H9 (cell line): ENCODE measurements around the gene CAMKK1. TPM values are rescaled to one million over a fixed set of nuclear protein-coding genes. Genes with fewer than 3 reads are reported as not detected.

Experiments used
- DNase-seq: peaks from one replicate; pipeline ENCODE4 v3.0.0-alpha.2; 2017
- H2AFZ ChIP-seq: one replicate; pipeline ENCODE4 v1.6.1; 2013; ENCODE audit warnings: mild to moderate bottlenecking, low read length, control low read depth, moderate library complexity
- H2AK5ac ChIP-seq: 2 replicates; pipeline ENCODE4 v1.6.1; 2013; ENCODE audit warnings: low read length, control low read depth, mixed read lengths; ENCODE audit not compliant: insufficient read length
- H2BK120ac ChIP-seq: one replicate; pipeline ENCODE4 v1.6.1; 2013; ENCODE audit warnings: low read depth, mild to moderate bottlenecking, low read length, control low read depth, inconsistent platforms; ENCODE audit not compliant: poor library complexity, severe bottlenecking
- H2BK12ac ChIP-seq: 2 replicates; pipeline ENCODE4 v1.6.1; 2013; ENCODE audit warnings: low read length, control low read depth, mixed read lengths, low read depth; ENCODE audit not compliant: insufficient read length
- H2BK15ac ChIP-seq: 2 replicates; pipeline ENCODE4 v1.6.1; 2013; ENCODE audit warnings: low read depth, low read length, control low read depth
- H2BK20ac ChIP-seq: one replicate; pipeline ENCODE4 v1.6.1; 2013; ENCODE audit warnings: low read depth, mild to moderate bottlenecking, low read length, control low read depth, inconsistent platforms; ENCODE audit not compliant: poor library complexity, severe bottlenecking
- H2BK5ac ChIP-seq: 2 replicates; pipeline ENCODE4 v1.6.1; 2013; ENCODE audit warnings: low read length, control low read depth, mixed read lengths; ENCODE audit not compliant: insufficient read length
- H3K14ac ChIP-seq: 2 replicates; pipeline ENCODE4 v1.6.1; 2013; ENCODE audit warnings: low read length, control low read depth; ENCODE audit not compliant: insufficient read depth
- H3K18ac ChIP-seq: 2 replicates; pipeline ENCODE4 v1.6.1; 2013; ENCODE audit warnings: low read depth, mild to moderate bottlenecking, mixed read lengths, low read length, control low read depth; ENCODE audit not compliant: insufficient read length
- H3K23ac ChIP-seq: 2 replicates; pipeline ENCODE4 v1.6.1; 2013; ENCODE audit warnings: low read length, control low read depth, mixed read lengths, low read depth; ENCODE audit not compliant: insufficient read length
- H3K23me2 ChIP-seq: 2 replicates; pipeline ENCODE4 v1.6.1; 2013; ENCODE audit warnings: low read depth, mild to moderate bottlenecking, mixed read lengths, low read length, control low read depth; ENCODE audit not compliant: insufficient read length, poor library complexity, severe bottlenecking
- H3K27ac ChIP-seq: 2 replicates; pipeline ENCODE4 v1.5.1; 2013; ENCODE audit warnings: low read length, control low read depth, mixed read lengths, low read depth; ENCODE audit not compliant: insufficient read length
- H3K27me3 ChIP-seq: 2 replicates; pipeline ENCODE4 v1.6.1; 2013; ENCODE audit warnings: low read length, control low read depth, inconsistent platforms; ENCODE audit not compliant: insufficient read depth
- H3K4ac ChIP-seq: 2 replicates; pipeline ENCODE4 v1.6.1; 2013; ENCODE audit warnings: low read depth, mild to moderate bottlenecking, control low read depth, inconsistent platforms, low read length, moderate library complexity
- H3K4me1 ChIP-seq: 2 replicates; pipeline ENCODE4 v1.6.1; 2013; ENCODE audit warnings: low read length, control low read depth, inconsistent platforms; ENCODE audit not compliant: insufficient read depth
- H3K4me2 ChIP-seq: 2 replicates; pipeline ENCODE4 v1.6.1; 2013; ENCODE audit warnings: low read length, control low read depth, mixed read lengths; ENCODE audit not compliant: insufficient read length, insufficient read depth
- H3K56ac ChIP-seq: 2 replicates; pipeline ENCODE4 v1.6.1; 2013; ENCODE audit warnings: low read depth, mild to moderate bottlenecking, mixed read lengths, low read length, control low read depth; ENCODE audit not compliant: insufficient read length
- H3K79me1 ChIP-seq: 2 replicates; pipeline ENCODE4 v1.6.1; 2013; ENCODE audit warnings: low read depth, mild to moderate bottlenecking, moderate library complexity, low read length, control low read depth, inconsistent platforms; ENCODE audit not compliant: insufficient read depth, poor library complexity, severe bottlenecking
- H3K79me2 ChIP-seq: 2 replicates; pipeline ENCODE4 v1.6.1; 2013; ENCODE audit warnings: low read length, control low read depth, inconsistent platforms; ENCODE audit not compliant: insufficient read depth
- H3K9ac ChIP-seq: 2 replicates; pipeline ENCODE4 v1.6.1; 2013; ENCODE audit warnings: low read length, control low read depth, mixed read lengths; ENCODE audit not compliant: insufficient read length; ENCODE audit errors: extremely low read depth
- H3K9me3 ChIP-seq: one replicate; pipeline ENCODE4 v1.6.1; 2013; ENCODE audit warnings: low read depth, low read length, inconsistent platforms; ENCODE audit not compliant: control insufficient read depth
- H3T11ph ChIP-seq: one replicate; pipeline ENCODE4 v1.6.1; 2013; ENCODE audit warnings: mild to moderate bottlenecking, low read length, control low read depth, inconsistent platforms
- H4K20me1 ChIP-seq: one replicate; pipeline ENCODE4 v1.6.1; 2013; ENCODE audit not compliant: control insufficient read depth, insufficient read length, insufficient read depth
- H4K5ac ChIP-seq: 2 replicates; pipeline ENCODE4 v1.6.1; 2013; ENCODE audit warnings: low read depth, mild to moderate bottlenecking, mixed read lengths, low read length, control low read depth; ENCODE audit not compliant: insufficient read length
- H4K8ac ChIP-seq: replicated peaks from 2 replicates; pipeline ENCODE4 v1.6.1; 2013; ENCODE audit warnings: low read length, control low read depth, mixed read lengths, low read depth; ENCODE audit not compliant: insufficient read length
- H4K91ac ChIP-seq: 2 replicates; pipeline ENCODE4 v1.6.1; 2013; ENCODE audit warnings: low read depth, mild to moderate bottlenecking, moderate library complexity, mixed read lengths, low read length, control low read depth; ENCODE audit not compliant: insufficient read length
- H3K27ac Mint-ChIP-seq, 3 experiments: 2 replicates in 2 of 3; 3 replicates in 1 of 3; pipeline ENCODE4 v1.8.0; 2020 to 2021; ENCODE audit warnings: mixed read lengths in 3 of 3, mild to moderate bottlenecking in 1 of 3, moderate library complexity in 1 of 3
- H3K27me3 Mint-ChIP-seq: 2 replicates; pipeline ENCODE4 v1.8.0; 2021; ENCODE audit warnings: low read depth, mild to moderate bottlenecking, moderate library complexity, mixed read lengths
- H3K36me3 Mint-ChIP-seq, 3 experiments: 2 replicates in 2 of 3; 3 replicates in 1 of 3; pipeline ENCODE4 v1.8.0; 2020 to 2021; ENCODE audit warnings: low read depth in 3 of 3, mixed read lengths in 3 of 3; ENCODE audit not compliant: insufficient read depth in 1 of 3
- H3K4me1 Mint-ChIP-seq, 2 experiments: 2 replicates each; pipeline ENCODE4 v1.8.0; 2020; ENCODE audit warnings: mixed read lengths in 2 of 2
- H3K4me3 Mint-ChIP-seq, 2 experiments: 2 replicates in 1 of 2; 3 replicates in 1 of 2; pipeline ENCODE4 v1.8.0; 2020 to 2021; ENCODE audit warnings: mild to moderate bottlenecking in 2 of 2, mixed read lengths in 2 of 2, moderate library complexity in 1 of 2
- H3K9me3 Mint-ChIP-seq, 2 experiments: 2 replicates in 1 of 2; 3 replicates in 1 of 2; pipeline ENCODE4 v1.8.0; 2020; ENCODE audit warnings: mild to moderate bottlenecking in 2 of 2, mixed read lengths in 2 of 2, moderate library complexity in 1 of 2
- WGBS: extraction: QIAGEN DNeasy Blood & Tissue Kit; methylation state at CpG from one replicate; pipeline ENCODE4 v1.1.7; 2013; ENCODE audit warnings: missing lambda C conversion rate, low lambda C conversion rate, mixed read lengths; ENCODE audit not compliant: insufficient read length; ENCODE audit errors: extremely low coverage; 5-methylcytosine and 5-hydroxymethylcytosine counted together
- total RNA-seq: library from RNA; stranded (reverse); gene quantifications from 2 replicates; pipeline ENCODE4 v1.2.1, GENCODE V29; 2021
- TF ChIP-seq, protein P1 (sequence below): fragments of 200-600 bp; sonication (generic); conservative IDR thresholded peaks from 3 replicates; pipeline ENCODE4 v1.8.0; 2021; ENCODE audit warnings: antibody characterized with exemption, mild to moderate bottlenecking

Gene CAMKK1
- total RNA-seq, 1 experiment from 2014 or later, result 6.7 TPM

DNA sequence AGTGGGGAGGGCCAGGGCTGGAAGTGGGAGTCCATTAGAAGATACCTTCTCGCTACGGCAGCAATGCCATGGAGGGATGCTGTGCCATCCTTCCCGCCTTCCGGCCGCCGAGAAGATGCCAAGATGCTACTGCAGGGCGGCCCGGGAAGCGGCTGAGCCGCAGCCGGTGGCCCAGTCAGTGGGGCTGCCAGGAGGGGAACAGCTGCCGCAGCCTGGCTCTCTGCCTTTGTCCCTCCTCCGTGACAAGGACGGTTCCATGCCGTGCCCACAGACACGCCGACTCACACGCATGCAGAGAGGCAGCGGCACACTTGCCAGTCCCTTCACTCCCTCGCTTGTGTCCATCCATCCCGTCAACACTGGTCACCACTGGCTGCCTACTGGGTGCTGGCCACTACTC, 26.6 kb downstream of the CAMKK1 start:
- H3T11ph ChIP-seq, result no peak overlapping the region
- no peak overlapping the region for H2BK20ac ChIP-seq
- no peak overlapping the region for H4K5ac ChIP-seq
- no peak overlapping the region for H2AK5ac ChIP-seq
- H3K23me2 ChIP-seq, result peaks cover 4% of the 10 kb centered on the region
- H3K9ac ChIP-seq, result no peak overlapping the region
- H3K4me1 ChIP-seq, result no peaks in the 10 kb centered on the region
- H3K27me3 ChIP-seq, result no peaks in the 10 kb centered on the region
- no peaks in the 10 kb centered on the region for H3K79me2 ChIP-seq
- DNase-seq, result peak; percentile 34
- H3K18ac ChIP-seq, result no peak overlapping the region
- no CpG with 5 or more reads among the region's 21 CpGs for WGBS
- no peaks in the 10 kb centered on the region for H3K79me1 ChIP-seq
- Mint-ChIP-seq H3K27ac (peak overlapping the region in 2 of 3 experiments; percentile 17 to 95; a peak in 2 of 7 replicates), H3K36me3 (peaks cover 2 to 9% (median 3%) of the 10 kb centered on the region in 3 experiments; a peak in 5 of 7 replicates), H3K9me3 (no peaks in the 10 kb centered on the region), H3K4me3 (no peak overlapping the region), H3K4me1 (peaks cover 2% of the 10 kb centered on the region in 2 experiments; a peak in 3 of 4 replicates), H3K27me3 (no peaks in the 10 kb centered on the region)
- H3K14ac ChIP-seq, result no peak overlapping the region
- H2BK12ac ChIP-seq, result no peak overlapping the region
- H3K23ac ChIP-seq, result no peak overlapping the region
- H3K9me3 ChIP-seq, result no peaks in the 10 kb centered on the region
- H3K27ac ChIP-seq, result no peak overlapping the region
- H3K4ac ChIP-seq, result no peak overlapping the region
- H2BK15ac ChIP-seq, result no peak overlapping the region
- TF ChIP-seq, protein P1, sequence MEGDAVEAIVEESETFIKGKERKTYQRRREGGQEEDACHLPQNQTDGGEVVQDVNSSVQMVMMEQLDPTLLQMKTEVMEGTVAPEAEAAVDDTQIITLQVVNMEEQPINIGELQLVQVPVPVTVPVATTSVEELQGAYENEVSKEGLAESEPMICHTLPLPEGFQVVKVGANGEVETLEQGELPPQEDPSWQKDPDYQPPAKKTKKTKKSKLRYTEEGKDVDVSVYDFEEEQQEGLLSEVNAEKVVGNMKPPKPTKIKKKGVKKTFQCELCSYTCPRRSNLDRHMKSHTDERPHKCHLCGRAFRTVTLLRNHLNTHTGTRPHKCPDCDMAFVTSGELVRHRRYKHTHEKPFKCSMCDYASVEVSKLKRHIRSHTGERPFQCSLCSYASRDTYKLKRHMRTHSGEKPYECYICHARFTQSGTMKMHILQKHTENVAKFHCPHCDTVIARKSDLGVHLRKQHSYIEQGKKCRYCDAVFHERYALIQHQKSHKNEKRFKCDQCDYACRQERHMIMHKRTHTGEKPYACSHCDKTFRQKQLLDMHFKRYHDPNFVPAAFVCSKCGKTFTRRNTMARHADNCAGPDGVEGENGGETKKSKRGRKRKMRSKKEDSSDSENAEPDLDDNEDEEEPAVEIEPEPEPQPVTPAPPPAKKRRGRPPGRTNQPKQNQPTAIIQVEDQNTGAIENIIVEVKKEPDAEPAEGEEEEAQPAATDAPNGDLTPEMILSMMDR, result no peak
- no peak overlapping the region for H4K91ac ChIP-seq
- H2BK120ac ChIP-seq, result no peak overlapping the region
- no peak overlapping the region for H4K8ac ChIP-seq
- no peak overlapping the region for H3K4me2 ChIP-seq
- no peak overlapping the region for H2BK5ac ChIP-seq
- no peak overlapping the region for H3K56ac ChIP-seq
- H2AFZ ChIP-seq, result no peak overlapping the region
- H4K20me1 ChIP-seq, result no peaks in the 10 kb centered on the region
